IMR-90 (cell line): ENCODE measurements around the gene NEO1. TPM values are rescaled to one million over a fixed set of nuclear protein-coding genes. Genes with fewer than 3 reads are reported as not detected.

Experiments
- ATAC-seq: fragments of 200-7000 bp; cut with Tn5 transposase; 2 replicates; pipeline ENCODE4 v1.9.1; 2020; ENCODE audit warnings: low read depth, mild to moderate bottlenecking, moderate library complexity
- BruUV-seq: library from RNA; stranded (reverse); fragments of 400-500 nt; replicated peaks from 2 replicates; lab custom pipeline; 2021; lab: Mats Ljungman, UMichigan
- CTCF ChIA-PET: fragments of 300-600 bp; formaldehyde crosslinking; extraction: SDS; loops from one replicate; lab custom pipeline; 2021; ENCODE audit warnings: antibody characterized with exemption; lab: Yijun Ruan, JAX
- POLR2A ChIA-PET: fragments of 300-600 bp; sonication (Branson Sonifier 250); formaldehyde crosslinking; loops from one replicate; lab custom pipeline; 2022; ENCODE audit warnings: antibody characterized with exemption; ENCODE audit not compliant: unreplicated experiment; lab: Charles Lee
- DNase-seq: peaks from one replicate; pipeline ENCODE4 v3.0.0; 2013
- H2AFZ ChIP-seq: replicated peaks from 2 replicates; pipeline ENCODE3; 2013; ENCODE audit warnings: low read length, mild to moderate bottlenecking; ENCODE audit not compliant: poor library complexity
- H2AK5ac ChIP-seq: 2 replicates; pipeline ENCODE4 v1.6.1; 2013; ENCODE audit warnings: low read depth, low read length, inconsistent platforms
- H2AK9ac ChIP-seq: replicated peaks from 2 replicates; pipeline ENCODE3; 2013; ENCODE audit warnings: mild to moderate bottlenecking, low read depth, low read length, moderate library complexity; ENCODE audit not compliant: poor library complexity
- H2BK120ac ChIP-seq: 2 replicates; pipeline ENCODE4 v1.6.1; 2013; ENCODE audit warnings: low read depth, low read length, inconsistent platforms
- H2BK15ac ChIP-seq: 3 replicates; pipeline ENCODE4 v1.6.1; 2013; ENCODE audit warnings: low read depth, low read length, inconsistent platforms
- H2BK20ac ChIP-seq: 2 replicates; pipeline ENCODE4 v1.6.1; 2013; ENCODE audit warnings: low read depth, mild to moderate bottlenecking, inconsistent platforms, low read length, moderate library complexity
- H2BK5ac ChIP-seq: 2 replicates; pipeline ENCODE4 v1.6.1; 2013; ENCODE audit warnings: mild to moderate bottlenecking, low read depth, low read length, inconsistent platforms; ENCODE audit not compliant: poor library complexity, severe bottlenecking
- H3K14ac ChIP-seq: replicated peaks from 2 replicates; pipeline ENCODE4 v1.6.1; 2013; ENCODE audit warnings: low read depth, low read length, inconsistent platforms
- H3K18ac ChIP-seq: 2 replicates; pipeline ENCODE4 v1.6.1; 2013; ENCODE audit warnings: low read depth, low read length, control low read depth
- H3K23ac ChIP-seq: 2 replicates; pipeline ENCODE4 v1.6.1; 2013; ENCODE audit warnings: low read depth, low read length, inconsistent platforms
- H3K27ac ChIP-seq: 2 replicates; pipeline ENCODE4 v1.5.1; 2013; ENCODE audit warnings: mild to moderate bottlenecking, control low read depth, low read length; ENCODE audit not compliant: insufficient read depth
- H3K27me3 ChIP-seq: 2 replicates; pipeline ENCODE4 v1.6.1; 2013; ENCODE audit warnings: low read length; ENCODE audit not compliant: control insufficient read depth, insufficient read depth
- H3K36me3 ChIP-seq: 2 replicates; pipeline ENCODE4 v1.6.1; 2013; ENCODE audit warnings: low read length, mixed read lengths; ENCODE audit not compliant: control insufficient read depth, insufficient read depth
- H3K4ac ChIP-seq: 2 replicates; pipeline ENCODE4 v1.6.1; 2013; ENCODE audit warnings: low read depth, low read length, inconsistent platforms
- H3K4me1 ChIP-seq: 2 replicates; pipeline ENCODE4 v1.6.1; 2013; ENCODE audit warnings: low read length, mixed read lengths; ENCODE audit not compliant: control insufficient read depth, insufficient read depth
- H3K4me2 ChIP-seq: 2 replicates; pipeline ENCODE4 v1.6.1; 2013; ENCODE audit warnings: low read depth, mild to moderate bottlenecking, control low read depth, low read length, moderate library complexity
- H3K4me3 ChIP-seq: 2 replicates; pipeline ENCODE4 v1.5.1; 2013; ENCODE audit warnings: low read depth, mild to moderate bottlenecking, control low read depth, low read length, moderate library complexity; ENCODE audit not compliant: insufficient read depth
- H3K56ac ChIP-seq: 2 replicates; pipeline ENCODE4 v1.6.1; 2013; ENCODE audit warnings: low read length, inconsistent platforms; ENCODE audit not compliant: insufficient read depth; ENCODE audit errors: extremely low read depth
- H3K79me1 ChIP-seq, 2 experiments: 2 replicates each; pipeline ENCODE4 v1.6.1; 2013; ENCODE audit warnings: low read length in 2 of 2, inconsistent platforms in 1 of 2, low read depth in 1 of 2
- H3K9ac ChIP-seq: 2 replicates; pipeline ENCODE4 v1.6.1; 2013; ENCODE audit warnings: low read depth, low read length, control low read depth
- H3K9me1 ChIP-seq: 2 replicates; pipeline ENCODE4 v1.6.1; 2013; ENCODE audit warnings: low read length, inconsistent platforms; ENCODE audit not compliant: insufficient read depth
- H3K9me3 ChIP-seq: 2 replicates; pipeline ENCODE4 v1.6.1; 2013; ENCODE audit warnings: low read length; ENCODE audit not compliant: control insufficient read depth, insufficient read depth
- H4K20me1 ChIP-seq: 2 replicates; pipeline ENCODE4 v1.6.1; 2013; ENCODE audit warnings: low read length, inconsistent platforms; ENCODE audit not compliant: insufficient read depth
- H4K5ac ChIP-seq: 2 replicates; pipeline ENCODE4 v1.6.1; 2013; ENCODE audit warnings: mild to moderate bottlenecking, low read depth, low read length, control low read depth
- H4K8ac ChIP-seq, 2 experiments: 2 replicates each; pipeline ENCODE4 v1.6.1; 2013; ENCODE audit warnings: low read depth in 2 of 2, low read length in 2 of 2, control low read depth in 1 of 2, inconsistent platforms in 1 of 2
- H4K91ac ChIP-seq: 2 replicates; pipeline ENCODE4 v1.6.1; 2013; ENCODE audit warnings: low read depth, low read length, inconsistent platforms; ENCODE audit not compliant: insufficient read depth
- CEBPB ChIP-seq: IDR thresholded peaks from 2 replicates; pipeline ENCODE4 v1.6.1; 2012; ENCODE audit warnings: low read depth, low read length, improper control_type of control experiment
- CHD1 ChIP-seq: IDR thresholded peaks from 2 replicates; pipeline ENCODE4 v1.6.1; 2012; ENCODE audit warnings: low read depth, low read length, improper control_type of control experiment
- CTCF ChIP-seq: conservative IDR thresholded peaks from 2 replicates; pipeline ENCODE4 v1.5.1; 2012; ENCODE audit warnings: mild to moderate bottlenecking, low read depth, low read length, improper control_type of control experiment
- ELK1 ChIP-seq: fragments of 150-350 bp; IDR thresholded peaks from 2 replicates; pipeline ENCODE4 v1.6.1; 2016; ENCODE audit warnings: low read depth, mild to moderate bottlenecking, low read length, moderate library complexity, borderline replicate concordance
- FOS ChIP-seq: fragments of 150-350 bp; IDR thresholded peaks from 2 replicates; pipeline ENCODE4 v1.6.1; 2016; ENCODE audit warnings: low read depth, low read length
- MAFK ChIP-seq: IDR thresholded peaks from 2 replicates; pipeline ENCODE4 v1.6.1; 2012; ENCODE audit warnings: low read depth, low read length, improper control_type of control experiment
- MAZ ChIP-seq: IDR thresholded peaks from 2 replicates; pipeline ENCODE4 v1.6.1; 2012; ENCODE audit warnings: low read depth, mild to moderate bottlenecking, low read length, improper control_type of control experiment, moderate library complexity, borderline replicate concordance
- MXI1 ChIP-seq: IDR thresholded peaks from 2 replicates; pipeline ENCODE4 v1.6.1; 2012; ENCODE audit warnings: low read depth, mild to moderate bottlenecking, low read length, moderate library complexity, borderline replicate concordance
- POLR2A ChIP-seq: IDR thresholded peaks from 2 replicates; pipeline ENCODE4 v1.6.1; 2012; ENCODE audit warnings: mild to moderate bottlenecking, low read depth, low read length
- RAD21 ChIP-seq: IDR thresholded peaks from 2 replicates; pipeline ENCODE4 v1.6.1; 2012; ENCODE audit warnings: low read length, improper control_type of control experiment
- RFX5 ChIP-seq: IDR thresholded peaks from 2 replicates; pipeline ENCODE4 v1.8.0; 2012; ENCODE audit warnings: low read depth, mild to moderate bottlenecking, low read length, moderate library complexity
- SMC3 ChIP-seq: fragments of 150-350 bp; IDR thresholded peaks from 2 replicates; pipeline ENCODE4 v1.6.1; 2016; ENCODE audit warnings: low read depth, mild to moderate bottlenecking, antibody characterized with exemption, low read length, moderate library complexity
- USF2 ChIP-seq: fragments of 150-350 bp; IDR thresholded peaks from 2 replicates; pipeline ENCODE4 v1.6.1; 2017; ENCODE audit warnings: mild to moderate bottlenecking, antibody characterized with exemption, low read length, low read depth
- WGBS, 2 experiments: methylation state at CpG; one replicate each; pipeline versions ENCODE4 v1.1.5 to v1.1.7; 2013; ENCODE audit warnings: missing lambda C conversion rate in 2 of 2; ENCODE audit not compliant: insufficient read length in 1 of 2; ENCODE audit errors: extremely low coverage in 2 of 2; 5-methylcytosine and 5-hydroxymethylcytosine counted together
- dilution Hi-C: fragments of 300-500 bp; cut with HindIII; formaldehyde crosslinking; loops from one replicate; pipeline ENCODE4 v1.14.3; 2018; ENCODE audit warnings: low sequenced_read_pairs; ENCODE audit not compliant: unreplicated experiment
- in situ Hi-C: fragments of 300-500 bp; cut with MboI; formaldehyde crosslinking; loops from 3 replicates; pipeline ENCODE4 v1.14.3; 2019; ENCODE audit warnings: low sequenced_read_pairs, inconsistent platforms, mixed read lengths
- intact Hi-C: fragments of 100-400 bp; cut with micrococcal nuclease; formaldehyde crosslinking; loops from 2 replicates; pipeline ENCODE4 v1.10.0; 2022
- polyA plus RNA-seq, 3 experiments: library from polyadenylated mRNA; depleted of rRNA; stranded (reverse); fragments of >200 nt; gene quantifications; 2 replicates each; pipeline ENCODE4 v1.2.3, GENCODE V29; 2012; ENCODE audit warnings: low replicate concordance in 1 of 3
- total RNA-seq: library from RNA; depleted of rRNA; stranded (reverse); fragments of >200 nt; gene quantifications from 2 replicates; pipeline ENCODE4 v1.2.3, GENCODE V29; 2012

The NEO1 gene
- total and polyA plus RNA-seq, 2 of the 4 experiments (the other 2 are of a cell fraction), result 16.3 to 18.5 TPM

- Histone ChIP-seq H2BK20ac (0 out of 2 replicates have a peak overlapping the region, but pooled peaks have one; percentile 36), H2AK9ac (peak overlapping the region; percentile 18), H4K20me1 (no peaks in the 10 kb centered on the region), H3K4me1 (peaks cover 17% of the 10 kb centered on the region), H4K91ac (0 out of 2 replicates have a peak overlapping the region, but pooled peaks have one; percentile 13), H3K14ac (no peak overlapping the region), H3K4me3 (no peak overlapping the region), H3K27ac (no peak overlapping the region), H2BK15ac (no peak overlapping the region), H3K4ac (no peak overlapping the region), H4K5ac (no peak overlapping the region), H3K9ac (no peak overlapping the region), H3K56ac (no peak overlapping the region), H4K8ac (no peak overlapping the region), H3K23ac (no peak overlapping the region), H2AK5ac (peak overlapping the region; percentile 53), H3K79me1 (no peaks in the 10 kb centered on the region), H2BK5ac (no peak overlapping the region), H2AFZ (no peak overlapping the region), H3K9me3 (no peaks in the 10 kb centered on the region), H3K4me2 (no peak overlapping the region), H2BK120ac (peak overlapping the region; percentile 30; the same call in 1 of the 2 replicates), H3K18ac (no peak overlapping the region), H3K27me3 (no peaks in the 10 kb centered on the region), H3K9me1 (peaks cover 9% of the 10 kb centered on the region), H3K36me3 (no peaks in the 10 kb centered on the region)
- dilution Hi-C loops (no loop called here), intact Hi-C loops (no loop called here), in situ Hi-C loops (no loop called here)
- CTCF ChIA-PET, result no interaction called here
- POLR2A ChIA-PET, result no interaction called here
- TF ChIP-seq MAZ (no peak), USF2 (no peak), RAD21 (no peak), MAFK (no peak), SMC3 (no peak), MXI1 (no peak), RFX5 (no peak), CEBPB (no peak), POLR2A (no peak), ELK1 (no peak), CHD1 (no peak), CTCF (no peak), FOS (no peak)
- no CpG with 5 or more reads among the region's 3 CpGs for WGBS, 2 experiments
- DNase-seq, result no peak
- no peak for ATAC-seq
- no TSS peak for BruUV-seq
Observed at GRCh38 chr15:73019154-73019553, 33.1 kb upstream of the NEO1 start.
